COLO829 (cell line): Measurements from ENCODE around the gene SLC1A3.
A peak's percentile ranks its signal among the peaks of the same experiment; 100 is the strongest.

Source experiments
- DNase-seq: peaks from one replicate; pipeline ENCODE4 v3.0.0; 2012; ENCODE audit warnings: low spot score

The SLC1A3 gene

DNA sequence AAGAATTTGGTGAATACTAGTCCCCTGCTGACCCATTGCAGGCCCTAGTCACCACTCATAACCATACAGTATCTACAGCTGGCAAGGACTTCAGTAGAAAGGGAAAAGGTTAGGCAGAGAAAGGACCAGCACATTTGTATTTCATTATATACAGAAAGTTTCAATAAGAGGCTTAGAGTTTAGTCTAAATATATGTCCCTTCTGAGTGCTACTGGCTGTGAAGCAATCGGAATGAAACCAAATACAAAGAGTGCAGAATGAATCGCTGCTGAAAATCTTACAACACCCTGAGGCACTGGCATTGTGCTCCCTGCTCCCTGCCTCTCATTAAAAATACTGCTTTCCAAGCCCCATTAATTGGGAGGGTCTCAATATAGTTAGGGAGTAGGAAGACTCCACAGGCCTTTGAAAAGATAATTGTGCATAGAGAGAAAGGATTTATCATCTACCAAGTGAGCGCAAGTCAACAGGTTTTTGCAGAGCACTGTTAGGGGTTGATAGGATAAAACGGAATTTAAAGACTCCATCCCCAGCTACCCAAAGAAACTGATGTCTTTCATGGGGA, 110.8 kb downstream of the SLC1A3 start:
- DNase-seq = no peak

GRCh38 chr5:36719282-36719681, 112.9 kb downstream of the SLC1A3 start:
- DNase-seq = no peak

DNA sequence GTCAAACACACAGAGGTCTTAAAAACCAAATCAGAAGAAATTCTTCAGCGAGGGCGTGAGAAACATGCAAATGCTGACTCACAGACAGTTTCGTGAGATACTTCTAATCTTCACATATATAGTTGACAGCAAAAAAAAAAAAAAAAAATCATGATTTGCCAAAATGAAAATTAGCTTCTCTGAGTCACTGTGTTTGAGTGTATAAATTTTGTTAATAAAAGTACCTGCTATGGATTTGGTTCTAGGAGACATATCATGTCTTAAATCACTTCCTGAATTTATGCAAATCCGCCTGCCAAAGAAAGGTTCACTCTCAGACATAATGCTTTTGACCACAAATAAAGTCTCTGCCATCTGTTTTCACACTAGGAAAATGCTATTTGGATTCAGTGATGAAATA, 114.3 kb downstream of the SLC1A3 start:
- no peak for DNase-seq

DNA sequence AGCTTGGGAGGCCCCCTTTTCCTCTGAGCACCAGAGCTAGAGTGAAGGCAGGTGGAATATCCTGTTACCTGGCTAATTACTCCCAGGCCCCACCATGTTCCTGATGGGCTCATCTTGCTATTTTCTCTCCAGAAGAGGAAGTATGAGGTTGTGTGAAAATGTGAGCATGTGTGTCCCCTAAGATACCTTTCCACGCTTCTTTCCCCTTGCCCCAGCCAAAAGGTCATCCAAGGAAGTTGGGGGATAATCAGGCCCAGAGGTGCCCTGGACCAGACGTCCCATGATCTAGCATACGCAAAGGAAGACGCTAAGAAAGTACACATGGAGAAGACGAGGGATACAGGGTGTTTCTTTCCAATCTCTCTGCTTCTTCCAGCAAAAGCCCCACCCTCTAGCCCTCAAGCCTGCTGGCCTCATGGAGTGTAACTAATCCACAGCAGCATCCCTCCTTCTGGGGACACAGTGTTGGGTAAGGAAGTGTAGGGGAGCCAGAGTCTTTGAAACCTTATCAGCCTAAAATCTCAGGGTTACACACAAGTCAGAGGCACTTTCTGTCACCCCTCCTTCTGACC, 115.3 kb downstream of the SLC1A3 start:
- no peak for DNase-seq

DNA sequence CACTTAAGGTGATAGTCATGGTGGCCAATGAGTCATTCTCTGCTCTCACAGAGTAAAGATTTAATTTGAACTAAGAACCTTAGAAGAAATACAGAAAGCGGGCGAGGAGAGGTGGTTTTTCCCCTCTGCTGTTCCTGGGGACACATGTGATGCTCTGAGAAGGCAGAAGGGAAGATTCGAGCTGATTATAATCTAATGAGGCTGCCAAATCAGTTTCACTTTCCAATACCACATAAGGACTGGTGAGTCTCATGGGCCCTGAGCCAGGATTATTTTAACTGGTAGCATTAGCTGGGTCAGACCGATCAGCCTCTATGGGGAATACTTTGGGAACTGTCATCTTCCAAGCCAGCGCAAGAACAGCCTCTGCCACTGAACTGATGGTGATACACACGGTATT, 116.5 kb downstream of the SLC1A3 start:
- DNase-seq = no peak

- DNase-seq = no peak
These were observed 117.5 kb downstream of the SLC1A3 start for GRCh38 chr5:36723912-36724311.

DNA sequence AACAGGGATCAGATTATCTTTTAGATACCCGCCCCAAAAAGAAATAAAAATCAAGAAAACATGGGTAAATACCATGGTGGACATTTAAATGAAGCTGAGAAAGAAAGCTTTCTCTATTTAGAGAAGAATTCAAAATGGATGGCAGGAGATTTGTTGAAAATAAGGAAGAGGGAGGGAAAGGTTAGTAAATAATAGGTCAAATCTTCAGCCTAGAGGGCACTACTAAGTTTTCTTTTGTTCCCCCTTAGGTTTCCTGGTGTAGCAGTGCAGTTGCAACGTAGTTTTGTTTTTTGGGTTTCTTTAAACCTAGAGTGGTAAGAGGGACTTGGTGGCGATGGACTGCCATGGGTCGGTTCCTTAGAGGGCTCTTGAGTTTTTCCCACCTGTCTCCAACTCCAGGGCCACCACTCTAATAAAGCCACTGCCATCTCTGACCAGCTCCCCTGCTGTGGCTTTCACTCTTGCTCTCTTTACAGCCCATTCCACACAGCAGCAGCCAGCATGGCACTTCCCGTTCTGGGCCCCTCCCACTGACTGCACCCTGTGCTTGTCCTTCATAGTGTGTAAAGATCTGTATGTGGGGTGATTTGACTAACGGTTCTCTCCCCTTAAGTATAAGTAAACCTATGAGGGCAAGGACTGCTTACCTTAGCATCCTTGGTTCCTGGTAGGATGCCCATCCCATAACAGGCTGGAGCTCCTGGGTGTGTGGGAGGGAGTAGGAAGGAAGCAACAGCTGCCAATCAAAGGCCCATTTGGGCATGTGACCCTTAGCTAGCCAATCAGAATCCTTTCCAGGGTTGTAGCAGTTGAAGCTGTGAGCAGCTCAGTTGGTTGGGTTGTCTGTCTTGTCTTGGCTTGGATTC, 118.3 kb downstream of the SLC1A3 start:
- no peak for DNase-seq

GRCh38 chr5:36726317-36726716, 119.9 kb downstream of the SLC1A3 start:
- DNase-seq = no peak

- DNase-seq = no peak
These were observed 120.4 kb downstream of the SLC1A3 start for GRCh38 chr5:36726767-36727166.

DNA sequence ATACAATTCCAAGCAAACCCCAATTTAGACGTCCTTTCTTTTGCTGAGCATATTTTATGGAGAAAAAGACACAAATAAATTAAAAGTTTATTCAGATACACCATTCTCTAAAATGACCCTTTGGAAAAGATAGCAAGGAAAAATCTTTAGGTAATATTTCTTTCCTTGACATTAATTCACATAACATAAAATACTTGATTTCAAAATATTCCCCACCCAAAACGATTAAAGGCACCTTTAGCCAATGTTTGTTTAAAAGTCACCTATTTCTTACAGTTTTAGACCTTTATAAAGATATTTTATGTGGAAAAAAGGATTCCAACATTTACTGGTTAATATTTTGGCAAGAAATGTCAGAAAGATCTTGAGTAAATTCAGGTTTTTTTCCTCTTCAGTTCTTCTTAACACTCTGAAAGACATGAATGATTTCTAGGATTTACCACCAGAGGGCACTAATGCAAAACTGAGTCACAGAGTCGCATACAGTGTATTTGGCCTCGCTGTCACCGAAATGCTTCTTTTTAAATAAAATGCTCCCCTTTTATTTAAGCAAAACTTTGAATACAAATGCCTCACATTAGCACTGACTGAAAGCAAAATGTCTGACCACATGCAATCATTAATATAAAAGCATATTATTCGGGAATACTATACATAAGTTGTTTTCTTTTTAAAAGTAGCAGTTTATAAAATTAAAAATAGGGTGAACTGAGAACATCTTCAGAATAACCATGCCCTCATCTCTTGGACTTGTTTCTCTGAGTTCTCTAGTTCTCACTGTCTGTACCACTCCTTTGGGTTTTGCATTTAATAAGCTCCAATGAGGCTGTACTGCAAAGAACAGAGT, 122.5 kb downstream of the SLC1A3 start:
- peak; percentile 45 for DNase-seq

- no peak for DNase-seq
These were observed 124.3 kb downstream of the SLC1A3 start for GRCh38 chr5:36730537-36731216.

- DNase-seq = no peak
These were observed 126.8 kb downstream of the SLC1A3 start for GRCh38 chr5:36733183-36733582.

GRCh38 chr5:36734422-36734821, 128.0 kb downstream of the SLC1A3 start:
- DNase-seq = no peak

DNA sequence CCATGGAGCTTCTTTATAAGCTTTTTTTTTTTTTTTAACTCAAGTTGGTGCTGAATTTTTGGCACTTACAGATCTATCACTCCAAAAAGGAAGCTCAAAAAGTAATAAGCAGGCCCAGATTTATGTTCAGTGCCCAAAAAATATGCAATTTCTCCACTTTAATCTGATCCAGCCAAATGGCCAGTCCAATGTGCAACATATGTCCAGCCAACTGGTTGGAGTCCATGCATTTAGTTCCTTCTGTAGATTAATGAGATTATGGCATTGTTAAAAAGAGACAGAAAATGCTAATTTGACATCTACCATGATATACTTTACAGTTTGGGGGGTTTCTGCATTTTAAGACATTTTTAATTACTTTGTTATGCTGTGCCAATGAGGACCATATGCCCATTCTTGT, 129.5 kb downstream of the SLC1A3 start:
- no peak for DNase-seq
